Measurements from ENCODE around the gene MS4A10. TPM values are rescaled to one million over a fixed set of nuclear protein-coding genes. Genes with fewer than 3 reads are reported as not detected.

MS4A10 gene
- total and polyA plus RNA-seq, 2 of the 8 experiments (the other 6 are each of a cell fraction or from before 2014, with no cell fraction given): not detected

GRCh38 chr11:60753309-60753708 lies 31.8 kb upstream of the MS4A10 start:
- H3K4me1 ChIP-seq (replicated peaks in 1 of 4; ENCODE audit: control insufficient read depth in 3 of 4, insufficient read depth in 4 of 4, low read length in 3 of 4): no peaks in the 10 kb centered on the region; a peak in 2 of 7 replicates
- H3K4me2 ChIP-seq (ENCODE audit: insufficient read depth in 1 of 2, low read depth in 2 of 2, low read length in 2 of 2): no peak overlapping the region
- H4K91ac ChIP-seq (replicated peaks; ENCODE audit: insufficient read length, low read length): no peak overlapping the region
- no peak overlapping the region for H2BK12ac ChIP-seq (ENCODE audit: low read depth, low read length)
- no peaks in the 10 kb centered on the region for H3K36me3 ChIP-seq (ENCODE audit: control insufficient read depth in 2 of 4, insufficient read depth in 4 of 4, low read length in 3 of 4)
- no peaks in the 10 kb centered on the region for H3K79me2 ChIP-seq (ENCODE audit: control insufficient read depth in 1 of 2, insufficient read depth in 2 of 2, low read length in 2 of 2)
- no peak overlapping the region for H3K14ac ChIP-seq (ENCODE audit: insufficient read length)
- no peak overlapping the region for H2AFZ ChIP-seq (ENCODE audit: low read length)
- H2AK5ac ChIP-seq (ENCODE audit: low read depth, low read length): no peak overlapping the region
- H2BK5ac ChIP-seq (ENCODE audit: low read depth, low read length): no peak overlapping the region
- no peak overlapping the region for H3K18ac ChIP-seq (ENCODE audit: extremely low read depth, low read length)
- H2BK15ac ChIP-seq (ENCODE audit: low read length): no peak overlapping the region
- H3K27ac ChIP-seq (ENCODE audit: low read depth, low read length): no peak overlapping the region
- H3K27me3 ChIP-seq (replicated peaks in 1 of 4; ENCODE audit: control insufficient read depth in 3 of 4, extremely low read depth in 1 of 4, insufficient read depth in 3 of 4, low read length in 3 of 4): no peaks in the 10 kb centered on the region
- DNase-seq (ENCODE audit: low read depth in 1 of 2, low spot score in 2 of 2) (no peak), FAIRE-seq (no peak)
- no peaks in the 10 kb centered on the region for H3K79me1 ChIP-seq (ENCODE audit: low read depth, low read length)
- ChIA-PET CTCF (ENCODE audit: partially characterized antibody) (interaction anchor here (0.6 to 3.2 kb wide), 7 partner anchors 10 to 53 kb away, joined by 4 to 35 read pairs (median 10); partner anchors contain the start of gene MS4A8), POLR2A (ENCODE audit: partially characterized antibody) (no interaction called here)
- no peaks in the 10 kb centered on the region for H3K23me2 ChIP-seq (ENCODE audit: low read depth, low read length)
- H2BK120ac ChIP-seq (replicated peaks; ENCODE audit: low read depth, low read length): no peak overlapping the region
- H3K4ac ChIP-seq (replicated peaks; ENCODE audit: insufficient read length, low read depth, low read length): no peak overlapping the region
- H3K4me3 ChIP-seq (ENCODE audit: extremely low read depth in 1 of 4, insufficient read depth in 2 of 4, low read depth in 3 of 4, low read length in 4 of 4): no peak overlapping the region
- no peak overlapping the region for H4K5ac ChIP-seq (ENCODE audit: insufficient read length, low read depth, low read length)
- no peaks in the 10 kb centered on the region for H4K20me1 ChIP-seq (replicated peaks in 1 of 2; ENCODE audit: control insufficient read depth in 1 of 2, insufficient read depth in 2 of 2, low read length in 2 of 2)
- H3K23ac ChIP-seq (ENCODE audit: insufficient read length): no peak overlapping the region
- H4K8ac ChIP-seq (ENCODE audit: extremely low read depth, insufficient read depth, low read length): no peak overlapping the region
- H3K56ac ChIP-seq (replicated peaks; ENCODE audit: insufficient read length, low read depth, low read length): no peak overlapping the region
- H2BK20ac ChIP-seq (ENCODE audit: low read length): no peak overlapping the region
- H3K9ac ChIP-seq (replicated peaks in 1 of 4; ENCODE audit: extremely low read depth in 1 of 4, low read depth in 3 of 4, low read length in 3 of 4): no peak overlapping the region
- WGBS, 2 experiments (ENCODE audit: extremely low coverage in 1 of 2, insufficient coverage in 1 of 2, insufficient read length in 1 of 2, insufficient replicate concordance in 2 of 2, low coverage in 1 of 2, low lambda C conversion rate in 2 of 2, missing lambda C conversion rate in 1 of 2): 83% methylated on average over 4 of the region's 4 CpGs; no CpG with 5 or more reads in 1 of the 2 experiments
- 0 out of 4 replicates have a peak, but pooled peaks cover 0 to 4% of the 10 kb centered on the region in 2 experiments for H3K9me3 ChIP-seq (ENCODE audit: insufficient read depth in 2 of 2, low read depth in 1 of 2, low read length in 1 of 2)
- TF ChIP-seq TBP (IDR thresholded peaks at IDR 0.05; ENCODE audit: low read depth, low read length) (no peak), RNF2 (IDR thresholded peaks at IDR 0.05; ENCODE audit: borderline replicate concordance, low read depth, low read length, missing control alignments, poor library complexity, severe bottlenecking) (no peak), SP2 (IDR thresholded peaks at IDR 0.05; ENCODE audit: low read length) (no peak)

All from H1 (cell line).